K562 (cell line): ENCODE results near the gene SRGAP2C.
"Not testable (repeated sequence)": the region's sequence is repeated elsewhere in the genome, so short reads cannot be mapped to it uniquely, and the experiment has no call there.

Experiments used
- CTCF ChIP-seq, 3 experiments: IDR thresholded peaks in 2 of 3; conservative IDR thresholded peaks in 1 of 3; 2 replicates each; pipeline ENCODE4 v1.5.1; 2011 to 2012; ENCODE audit warnings: low read length in 3 of 3, mild to moderate bottlenecking in 3 of 3, control low read depth in 2 of 3, improper control_type of control experiment in 1 of 3, inconsistent platforms in 1 of 3, low read depth in 1 of 3, mixed read lengths in 1 of 3, moderate library complexity in 1 of 3; ENCODE audit not compliant: insufficient read depth in 2 of 3
- E2F1 ChIP-seq: sonication (generic); formaldehyde crosslinking; IDR thresholded peaks from 2 replicates; pipeline ENCODE4 v1.8.1; 2023; ENCODE audit warnings: mild to moderate bottlenecking, missing genetic modification reagents, moderate library complexity
- EP300 ChIP-seq: IDR thresholded peaks from 2 replicates; pipeline ENCODE4 v1.6.1; 2012; ENCODE audit warnings: low read length, improper control_type of control experiment
- HDAC6 ChIP-seq: IDR thresholded peaks from 2 replicates; pipeline ENCODE4 v1.6.1; 2012; ENCODE audit warnings: low read depth, mild to moderate bottlenecking, control low read depth, inconsistent platforms, low read length, moderate library complexity
- HNRNPH1 ChIP-seq: fragments of 200-400 bp; formaldehyde crosslinking; optimal IDR thresholded peaks from 2 replicates; pipeline ENCODE3; 2017; ENCODE audit warnings: low read depth, mild to moderate bottlenecking, low read length, moderate library complexity
- MAFG ChIP-seq: fragments of 450-650 bp; conservative IDR thresholded peaks from 2 replicates; pipeline ENCODE4 v1.6.1; 2016; ENCODE audit warnings: missing genetic modification characterization, missing compliant biosample characterization
- POLR2AphosphoS5 ChIP-seq: IDR thresholded peaks from 2 replicates; pipeline ENCODE4 v1.6.1; 2011; ENCODE audit warnings: mild to moderate bottlenecking, low read depth, low read length, moderate library complexity; ENCODE audit not compliant: control insufficient read depth, insufficient read depth
- ZBTB7A ChIP-seq: IDR thresholded peaks from 2 replicates; pipeline ENCODE4 v1.6.1; 2011; ENCODE audit warnings: low read depth, mild to moderate bottlenecking, low read length, moderate library complexity, borderline replicate concordance; ENCODE audit not compliant: control insufficient read depth

GRCh38 chr1:121293263-121294204, 108.8 kb downstream of the SRGAP2C start:
- TF ChIP-seq E2F1 (CRISPR knock-in tag); HDAC6; CTCF (IDR thresholded peaks at IDR 0.05 in 2 of 3, conservative IDR thresholded peaks at IDR 0.05 in 1 of 3; ENCODE audit: insufficient read depth in 2 of 3, low read depth in 1 of 3, low read length in 3 of 3); MAFG; HNRNPH1; ZBTB7A; EP300; POLR2AphosphoS5: not testable (repeated sequence)
